ENCODE results near the gene PPP1R15B. TPM values are rescaled to one million over a fixed set of nuclear protein-coding genes. Genes with fewer than 3 reads are reported as not detected.

Gene PPP1R15B
- total and polyA plus RNA-seq, 2 donors (not counting 1 experiment from before 2014, with no cell fraction given) = 65.7 to 137 TPM

DNA sequence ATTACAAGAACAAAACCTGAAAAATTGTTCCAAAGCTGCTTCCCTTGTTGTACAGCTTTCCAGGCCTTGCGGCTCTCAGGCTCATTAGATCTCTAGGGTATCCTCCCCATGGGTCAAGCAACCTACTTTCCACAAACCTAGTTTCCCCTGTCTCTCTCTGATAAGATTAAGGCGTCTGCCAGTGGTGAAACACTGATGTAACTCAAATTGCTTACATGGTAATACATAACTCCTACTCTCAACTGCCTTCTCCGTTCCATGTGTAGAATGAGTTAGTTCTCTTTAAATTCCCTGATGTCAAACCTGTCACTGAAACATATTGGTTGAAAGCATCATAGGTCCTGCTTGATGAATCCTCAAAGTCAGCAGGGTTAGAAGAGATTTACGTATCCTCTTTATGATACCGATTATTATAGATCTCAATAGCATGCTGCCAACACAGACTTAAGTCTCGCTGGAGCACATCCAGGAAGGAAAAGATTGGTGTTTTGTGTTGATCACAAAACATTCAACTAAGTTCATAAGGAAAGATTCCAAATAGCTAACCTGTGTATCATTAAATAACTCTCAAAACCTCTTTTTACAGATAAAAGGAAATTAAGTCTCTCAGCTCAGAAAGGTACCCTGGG, 10.6 kb downstream of the PPP1R15B start:
- DNase-seq (no peak), ATAC-seq (ENCODE audit: low read depth) (no peak)
- H3K27ac Mint-ChIP-seq = no peak overlapping the region
- ChIA-PET CTCF (interaction anchor here (0.7 to 1.6 kb wide), 3 partner anchors 23 to 237 kb away, joined by 3 to 5 read pairs (median 5); no protein-coding TSS in a partner anchor), POLR2A (no interaction called here)
- Histone ChIP-seq H3K79me2 (ENCODE audit: control insufficient read depth, insufficient read depth, low read length) (peaks cover 27% of the 10 kb centered on the region), H3K27me3 (replicated peaks in 1 of 4; ENCODE audit: control extremely low read depth in 1 of 4, control insufficient read depth in 3 of 4, insufficient read depth in 4 of 4, low read length in 3 of 4) (no peaks in the 10 kb centered on the region), H3K4me2 (replicated peaks; ENCODE audit: low read depth, low read length, poor library complexity, severe bottlenecking) (no peak overlapping the region), H3K4me3 (ENCODE audit: control extremely low read depth in 1 of 5, extremely low read depth in 1 of 5, insufficient read depth in 1 of 5, low read depth in 2 of 5, low read length in 4 of 5) (no peak overlapping the region), H3K4me1 (ENCODE audit: control insufficient read depth in 2 of 2, insufficient read depth in 2 of 2, low read length in 2 of 2) (peaks cover under 1 to 9% of the 10 kb centered on the region in 2 donors), H3K9me3 (ENCODE audit: control extremely low read depth in 1 of 3, control insufficient read depth in 2 of 3, insufficient read depth in 1 of 3, low read length in 2 of 3) (no peaks in the 10 kb centered on the region), H3K9ac (ENCODE audit: low read length) (no peak overlapping the region), H3K27ac (ENCODE audit: low read length in 2 of 2) (no peak overlapping the region), H2AFZ (ENCODE audit: insufficient read depth, low read depth, low read length, poor library complexity, severe bottlenecking) (no peak overlapping the region), H4K20me1 (ENCODE audit: control insufficient read depth, insufficient read depth, low read length, poor library complexity, severe bottlenecking) (peaks cover 35% of the 10 kb centered on the region), H3K36me3 (replicated peaks in 1 of 2; ENCODE audit: control extremely low read depth in 1 of 2, control insufficient read depth in 1 of 2, extremely low read depth in 1 of 2, insufficient read depth in 2 of 2, low read length in 1 of 2) (peaks cover 18 to 55% of the 10 kb centered on the region in 2 experiments)
- H3K27me3 Mint-ChIP-seq = no peaks in the 10 kb centered on the region
- peaks cover 17% of the 10 kb centered on the region for H3K4me1 Mint-ChIP-seq
- H3K9me3 Mint-ChIP-seq (ENCODE audit: insufficient read depth) = no peaks in the 10 kb centered on the region
- intact Hi-C loops (cut with micrococcal nuclease) = no loop called here
- WGBS (ENCODE audit: insufficient coverage) = 100% methylated on average over 1 of the region's 6 CpGs
- H3K4me3 Mint-ChIP-seq = no peak overlapping the region
- TF ChIP-seq EZH2 (IDR thresholded peaks at IDR 0.05; ENCODE audit: borderline replicate concordance, insufficient read depth, low read depth, low read length, poor library complexity, severe bottlenecking) = no peak
- TF ChIP-seq, protein P1, sequence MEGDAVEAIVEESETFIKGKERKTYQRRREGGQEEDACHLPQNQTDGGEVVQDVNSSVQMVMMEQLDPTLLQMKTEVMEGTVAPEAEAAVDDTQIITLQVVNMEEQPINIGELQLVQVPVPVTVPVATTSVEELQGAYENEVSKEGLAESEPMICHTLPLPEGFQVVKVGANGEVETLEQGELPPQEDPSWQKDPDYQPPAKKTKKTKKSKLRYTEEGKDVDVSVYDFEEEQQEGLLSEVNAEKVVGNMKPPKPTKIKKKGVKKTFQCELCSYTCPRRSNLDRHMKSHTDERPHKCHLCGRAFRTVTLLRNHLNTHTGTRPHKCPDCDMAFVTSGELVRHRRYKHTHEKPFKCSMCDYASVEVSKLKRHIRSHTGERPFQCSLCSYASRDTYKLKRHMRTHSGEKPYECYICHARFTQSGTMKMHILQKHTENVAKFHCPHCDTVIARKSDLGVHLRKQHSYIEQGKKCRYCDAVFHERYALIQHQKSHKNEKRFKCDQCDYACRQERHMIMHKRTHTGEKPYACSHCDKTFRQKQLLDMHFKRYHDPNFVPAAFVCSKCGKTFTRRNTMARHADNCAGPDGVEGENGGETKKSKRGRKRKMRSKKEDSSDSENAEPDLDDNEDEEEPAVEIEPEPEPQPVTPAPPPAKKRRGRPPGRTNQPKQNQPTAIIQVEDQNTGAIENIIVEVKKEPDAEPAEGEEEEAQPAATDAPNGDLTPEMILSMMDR (IDR thresholded peaks at IDR 0.05) = no peak
